Smooth muscle cell (in vitro differentiated cells): ENCODE results near the gene TNRC18. TPM values are rescaled to one million over a fixed set of nuclear protein-coding genes. Genes with fewer than 3 reads are reported as not detected.
"Not testable (repeated sequence)": the region's sequence is repeated elsewhere in the genome, so short reads cannot be mapped to it uniquely, and the experiment has no call there.

Experiments used
- DNase-seq: peaks from one replicate; lab custom pipeline; 2025; ENCODE audit not compliant: unreplicated experiment; lab: John Stamatoyannopoulos, UW
- H2AFZ ChIP-seq: fragments of 200-600 bp; sonication (generic); 2 replicates; pipeline ENCODE4 v1.6.0; 2016; ENCODE audit warnings: antibody characterized with exemption, low read depth, mild to moderate bottlenecking
- H3F3A ChIP-seq: fragments of 200-600 bp; sonication (generic); 2 replicates; pipeline ENCODE4 v1.6.0; 2017; ENCODE audit warnings: antibody characterized with exemption, low read depth
- H3K27ac ChIP-seq: fragments of 200-600 bp; sonication (generic); 2 replicates; pipeline ENCODE4 v1.5.1; 2016; ENCODE audit warnings: low read depth, mild to moderate bottlenecking
- H3K27me3 ChIP-seq: fragments of 200-600 bp; sonication (generic); 2 replicates; pipeline ENCODE4 v1.6.1; 2016; ENCODE audit warnings: low read depth, mild to moderate bottlenecking
- H3K36me3 ChIP-seq: fragments of 200-600 bp; sonication (generic); 2 replicates; pipeline ENCODE4 v1.5.1; 2016; ENCODE audit warnings: low read depth
- H3K4me1 ChIP-seq: fragments of 200-600 bp; sonication (generic); 2 replicates; pipeline ENCODE4 v1.5.1; 2016; ENCODE audit warnings: low read depth
- H3K4me2 ChIP-seq: fragments of 200-600 bp; sonication (generic); 2 replicates; pipeline ENCODE4 v1.6.0; 2016; ENCODE audit warnings: mild to moderate bottlenecking
- H3K4me3 ChIP-seq: fragments of 200-600 bp; sonication (generic); 2 replicates; pipeline ENCODE4 v1.5.1; 2016; ENCODE audit warnings: mild to moderate bottlenecking
- H3K79me2 ChIP-seq: fragments of 200-600 bp; sonication (generic); 2 replicates; pipeline ENCODE4 v1.6.0; 2016; ENCODE audit warnings: low read depth, mild to moderate bottlenecking
- H3K9ac ChIP-seq: fragments of 200-600 bp; sonication (generic); 2 replicates; pipeline ENCODE4 v1.6.0; 2016; ENCODE audit warnings: low read depth
- H3K9me3 ChIP-seq: fragments of 200-600 bp; sonication (generic); replicated peaks from 2 replicates; pipeline ENCODE4 v1.5.1; 2016; ENCODE audit warnings: low read depth
- H4K20me1 ChIP-seq: fragments of 200-600 bp; sonication (generic); 2 replicates; pipeline ENCODE4 v1.6.0; 2016; ENCODE audit warnings: low read depth
- whole genome bisulfite sequencing: methylation state at CpG from one replicate; pipeline ENCODE4 v1.1.7; 2016; ENCODE audit warnings: low lambda C conversion rate; 5-methylcytosine and 5-hydroxymethylcytosine counted together
- polyA plus RNA-seq: library from polyadenylated mRNA; unstranded; fragments of >200 nt; fragmentation: Nextera tagmentation; extraction: Ambion mirVana; gene quantifications from 2 replicates; pipeline ENCODE4 v1.2.1, GENCODE V29; 2016
- total RNA-seq: library from RNA; depleted of rRNA; stranded (reverse); fragments of >200 nt; gene quantifications from 2 replicates; pipeline ENCODE4 v1.2.3, GENCODE V29; 2014
- TF ChIP-seq, protein P1 (sequence below): fragments of 200-600 bp; sonication (generic); IDR thresholded peaks from 2 replicates; pipeline ENCODE4 v1.5.1; 2017; ENCODE audit warnings: borderline replicate concordance, mild to moderate bottlenecking, antibody characterized with exemption; ENCODE audit not compliant: insufficient read depth, poor library complexity, severe bottlenecking

The TNRC18 gene
- total and polyA plus RNA-seq, 2 experiments from 2014 or later = 6.4 to 40.3 TPM

DNA sequence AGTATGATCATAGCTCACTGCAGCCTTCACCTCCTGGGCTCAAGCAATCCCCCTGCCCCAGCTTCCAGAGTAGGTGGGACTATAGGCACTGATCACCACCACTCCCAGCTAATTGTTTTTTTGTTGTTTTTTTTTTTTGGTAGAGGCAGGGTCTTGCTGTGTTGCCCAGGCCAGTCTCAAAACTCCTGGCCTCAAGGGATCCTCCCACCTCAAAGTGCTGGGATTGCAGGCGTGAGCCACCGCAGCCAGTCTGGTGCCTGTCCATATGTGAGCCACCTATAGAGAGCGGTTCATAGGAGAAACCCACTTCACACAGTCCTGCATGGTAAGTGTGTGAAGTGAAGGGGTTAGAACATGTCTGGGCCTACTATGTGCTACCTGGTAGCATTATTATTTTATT is 93.3 kb downstream of the TNRC18 start:
- Histone ChIP-seq H3K4me3 (no peak overlapping the region), H4K20me1 (peaks cover 68% of the 10 kb centered on the region), H3K27me3 (no peaks in the 10 kb centered on the region), H2AFZ (no peak overlapping the region), H3K9me3 (no peaks in the 10 kb centered on the region), H3K9ac (no peak overlapping the region), H3K79me2 (peaks cover 6% of the 10 kb centered on the region), H3K36me3 (peaks cover 3% of the 10 kb centered on the region), H3F3A (peaks cover 3% of the 10 kb centered on the region), H3K27ac (no peak overlapping the region), H3K4me1 (no peaks in the 10 kb centered on the region), H3K4me2 (no peak overlapping the region)
- WGBS = 96% methylated on average over 3 of the region's 3 CpGs
- TF ChIP-seq, protein P1, sequence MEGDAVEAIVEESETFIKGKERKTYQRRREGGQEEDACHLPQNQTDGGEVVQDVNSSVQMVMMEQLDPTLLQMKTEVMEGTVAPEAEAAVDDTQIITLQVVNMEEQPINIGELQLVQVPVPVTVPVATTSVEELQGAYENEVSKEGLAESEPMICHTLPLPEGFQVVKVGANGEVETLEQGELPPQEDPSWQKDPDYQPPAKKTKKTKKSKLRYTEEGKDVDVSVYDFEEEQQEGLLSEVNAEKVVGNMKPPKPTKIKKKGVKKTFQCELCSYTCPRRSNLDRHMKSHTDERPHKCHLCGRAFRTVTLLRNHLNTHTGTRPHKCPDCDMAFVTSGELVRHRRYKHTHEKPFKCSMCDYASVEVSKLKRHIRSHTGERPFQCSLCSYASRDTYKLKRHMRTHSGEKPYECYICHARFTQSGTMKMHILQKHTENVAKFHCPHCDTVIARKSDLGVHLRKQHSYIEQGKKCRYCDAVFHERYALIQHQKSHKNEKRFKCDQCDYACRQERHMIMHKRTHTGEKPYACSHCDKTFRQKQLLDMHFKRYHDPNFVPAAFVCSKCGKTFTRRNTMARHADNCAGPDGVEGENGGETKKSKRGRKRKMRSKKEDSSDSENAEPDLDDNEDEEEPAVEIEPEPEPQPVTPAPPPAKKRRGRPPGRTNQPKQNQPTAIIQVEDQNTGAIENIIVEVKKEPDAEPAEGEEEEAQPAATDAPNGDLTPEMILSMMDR = no peak
- no peak for DNase-seq

DNA sequence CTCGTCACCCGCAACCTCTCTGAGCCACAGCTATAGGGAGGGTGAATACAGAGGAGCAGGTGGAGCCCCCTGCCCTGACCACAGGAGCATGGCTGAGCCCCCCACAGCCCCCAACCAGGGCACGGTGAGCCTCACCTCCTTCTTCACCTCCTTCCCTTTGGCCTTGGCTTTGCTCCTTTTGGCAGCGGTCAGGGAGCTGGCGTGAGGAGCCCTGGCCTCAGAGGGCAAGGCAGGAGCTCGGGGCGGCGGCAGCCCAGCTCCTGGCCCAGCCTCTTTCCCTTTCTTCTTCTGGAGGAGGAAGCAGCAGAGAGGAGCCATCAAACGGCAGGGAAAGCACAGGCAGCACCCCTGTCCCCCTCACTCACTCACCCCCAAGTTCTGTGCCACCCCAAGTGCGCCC is 98.7 kb downstream of the TNRC18 start:
- no peaks in the 10 kb centered on the region for H3K79me2 ChIP-seq
- no peak overlapping the region for H3K9ac ChIP-seq
- no peak for DNase-seq
- no peaks in the 10 kb centered on the region for H3K36me3 ChIP-seq
- H3K27me3 ChIP-seq = no peaks in the 10 kb centered on the region
- 98% methylated on average over 10 of the region's 10 CpGs for WGBS
- H3F3A ChIP-seq = peaks cover 3% of the 10 kb centered on the region
- TF ChIP-seq, protein P1 = no peak
- no peaks in the 10 kb centered on the region for H3K9me3 ChIP-seq
- H2AFZ ChIP-seq = no peak overlapping the region
- no peaks in the 10 kb centered on the region for H3K4me1 ChIP-seq
- peaks cover 25% of the 10 kb centered on the region for H4K20me1 ChIP-seq
- H3K27ac ChIP-seq = no peak overlapping the region
- no peak overlapping the region for H3K4me3 ChIP-seq
- no peak overlapping the region for H3K4me2 ChIP-seq

DNA sequence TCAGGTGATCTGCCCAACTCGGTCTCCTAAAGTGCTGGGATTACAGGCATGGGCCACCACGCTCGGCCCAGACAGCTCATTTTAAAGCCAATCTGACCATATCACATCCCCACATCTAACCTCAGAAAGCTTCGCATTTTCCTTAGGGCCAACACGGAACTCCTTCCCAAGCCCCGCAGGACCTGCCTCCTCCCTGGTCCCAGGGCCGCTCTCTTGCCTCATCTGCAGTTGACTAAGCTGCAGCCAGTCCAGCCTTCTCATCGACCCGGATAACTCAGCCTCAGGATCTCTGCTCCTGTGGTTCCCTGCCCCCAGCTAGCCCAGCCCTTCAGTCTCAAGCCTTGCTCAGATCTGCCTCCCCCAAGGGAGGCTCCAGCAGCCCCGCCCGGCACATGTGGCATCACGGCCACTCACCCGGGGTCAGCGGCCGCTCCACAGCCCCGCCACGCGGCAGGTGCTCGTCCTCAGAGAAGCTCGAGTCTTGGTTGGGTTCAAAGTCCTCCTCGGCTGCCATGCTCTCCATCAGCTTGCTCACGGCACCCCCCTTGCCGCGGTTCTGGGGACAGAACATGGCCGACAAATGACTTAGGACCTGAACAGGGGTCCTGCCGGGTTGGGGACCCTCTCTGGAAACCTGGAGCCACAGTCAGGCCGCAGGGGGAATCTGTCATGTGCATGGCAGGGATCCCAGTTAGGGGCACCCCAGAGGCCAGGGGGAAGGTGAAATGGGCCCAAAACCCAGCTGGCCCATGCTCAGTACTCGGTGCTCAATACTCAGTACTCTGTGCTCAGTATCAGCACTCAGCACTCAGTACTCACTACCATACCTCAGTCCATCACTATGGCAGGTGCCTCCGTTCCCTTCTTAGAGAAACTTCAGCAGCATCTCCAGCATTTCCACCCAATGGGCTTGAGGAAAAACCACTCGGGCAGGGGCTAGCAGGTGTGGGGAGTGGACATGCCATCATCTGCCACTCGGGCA is 99.5 kb downstream of the TNRC18 start:
- not testable (repeated sequence) for H3K9ac ChIP-seq

GRCh38 chr7:5322621-5323410 is 100.8 kb downstream of the TNRC18 start:
- Histone ChIP-seq H3K4me2 (no peak overlapping the region), H3K27ac (no peak overlapping the region), H3F3A (peaks cover under 1% of the 10 kb centered on the region), H3K9me3 (peaks cover 6% of the 10 kb centered on the region), H3K4me3 (no peak overlapping the region), H3K36me3 (peaks cover 12% of the 10 kb centered on the region), H3K79me2 (no peaks in the 10 kb centered on the region), H2AFZ (no peak overlapping the region), H3K27me3 (no peaks in the 10 kb centered on the region), H3K9ac (no peak overlapping the region), H3K4me1 (no peaks in the 10 kb centered on the region), H4K20me1 (peaks cover 16% of the 10 kb centered on the region)
- no peak for DNase-seq
- TF ChIP-seq, protein P1 = no peak
- WGBS = 89% methylated on average over 25 of the region's 29 CpGs

More for the DNA sequence above, 99.5 kb downstream of the TNRC18 start:
- H2AFZ ChIP-seq, H3K27ac ChIP-seq, H3K36me3 ChIP-seq, H3K4me1 ChIP-seq, H3K4me3 ChIP-seq, DNase-seq, H3K9me3 ChIP-seq, H3K79me2 ChIP-seq, H3F3A ChIP-seq, H3K4me2 ChIP-seq, H3K27me3 ChIP-seq: not testable (repeated sequence)
- 91% methylated on average over 29 of the region's 31 CpGs for whole genome bisulfite sequencing
- peaks cover 23% of the 10 kb centered on the region for H4K20me1 ChIP-seq
